Thoracic aorta (tissue), 2 donors: ENCODE results near the gene FUZ. TPM values are rescaled to one million over a fixed set of nuclear protein-coding genes. Genes with fewer than 3 reads are reported as not detected.

Experiments
- ATAC-seq: fragments of 150-250 bp; one replicate; pipeline ENCODE4 v1.8.0; 2017; ENCODE audit warnings: low read depth; ENCODE audit not compliant: insufficient number of reproducible peaks, low FRiP score
- DNase-seq: peaks from one replicate; pipeline ENCODE4 v3.0.0-alpha.2; 2020; ENCODE audit warnings: low spot score
- H3K27ac ChIP-seq, 2 donors: fragments of 200-600 bp; sonication (generic); 1 replicate in 1 of 2; 2 replicates in 1 of 2; pipeline ENCODE4 v1.5.1; 2016; ENCODE audit warnings: mild to moderate bottlenecking in 2 of 2, moderate library complexity in 2 of 2
- H3K27me3 ChIP-seq: fragments of 200-600 bp; sonication (generic); replicated peaks from 2 replicates; pipeline ENCODE4 v1.6.0; 2016; ENCODE audit warnings: mild to moderate bottlenecking; ENCODE audit not compliant: insufficient read depth
- H3K36me3 ChIP-seq: fragments of 200-600 bp; sonication (generic); one replicate; pipeline ENCODE4 v1.5.1; 2016
- H3K4me1 ChIP-seq, 2 donors: fragments of 200-600 bp; sonication (generic); 1 replicate in 1 of 2; 2 replicates in 1 of 2; pipeline versions ENCODE4 v1.5.1 to v1.6.0; 2016; ENCODE audit warnings: low read depth in 2 of 2, mild to moderate bottlenecking in 1 of 2; ENCODE audit not compliant: control insufficient read depth in 1 of 2
- H3K4me3 ChIP-seq: fragments of 200-600 bp; sonication (generic); 2 replicates; pipeline ENCODE4 v1.5.1; 2016; ENCODE audit warnings: mild to moderate bottlenecking
- H3K9me3 ChIP-seq: fragments of 200-600 bp; sonication (generic); 2 replicates; pipeline ENCODE4 v1.5.1; 2016
- CTCF ChIP-seq: fragments of 200-600 bp; sonication (generic); IDR thresholded peaks from one replicate; pipeline ENCODE4 v1.5.1; 2019; ENCODE audit warnings: antibody characterized with exemption
- total RNA-seq, 2 donors: library from RNA; depleted of rRNA; stranded (reverse); fragments of >200 nt; gene quantifications; one replicate each; pipeline versions ENCODE4 v1.1.0 to v1.2.3, GENCODE V29; 2016

FUZ gene
- total RNA-seq, 2 donors from 2014 or later, result 23.6 to 27.3 TPM

GRCh38 chr19:49854378-49855263 lies 41.5 kb upstream of the FUZ start:
- peaks cover 10 to 32% of the 10 kb centered on the region in 2 donors for H3K4me1 ChIP-seq
- no peaks in the 10 kb centered on the region for H3K9me3 ChIP-seq
- no peak overlapping the region for H3K27ac ChIP-seq
- TF ChIP-seq CTCF, result no peak
- H3K36me3 ChIP-seq, result peaks cover 39% of the 10 kb centered on the region
- no peaks in the 10 kb centered on the region for H3K27me3 ChIP-seq
- H3K4me3 ChIP-seq, result no peak overlapping the region
- DNase-seq, result no peak
- ATAC-seq, result no peak

- H3K4me1 ChIP-seq, result peaks cover 10 to 32% of the 10 kb centered on the region in 2 donors
- H3K9me3 ChIP-seq, result no peaks in the 10 kb centered on the region
- no peaks in the 10 kb centered on the region for H3K27me3 ChIP-seq
- TF ChIP-seq CTCF, result no peak
- DNase-seq (no peak), ATAC-seq (no peak)
- peaks cover 35% of the 10 kb centered on the region for H3K36me3 ChIP-seq
- no peak overlapping the region for H3K27ac ChIP-seq
- no peak overlapping the region for H3K4me3 ChIP-seq
These were observed 40.8 kb upstream of the FUZ start for GRCh38 chr19:49853852-49854377.

GRCh38 chr19:49852631-49853126 lies 39.6 kb upstream of the FUZ start:
- Histone ChIP-seq H3K9me3 (no peaks in the 10 kb centered on the region), H3K4me3 (peak overlapping the region; percentile 86), H3K27me3 (no peaks in the 10 kb centered on the region), H3K36me3 (peaks cover 24% of the 10 kb centered on the region), H3K27ac (no peak overlapping the region), H3K4me1 (peaks cover 10 to 32% of the 10 kb centered on the region in 2 donors)
- DNase-seq (no peak), ATAC-seq (no peak)
- TF ChIP-seq CTCF, result no peak

GRCh38 chr19:49851456-49852259 lies 38.6 kb upstream of the FUZ start:
- no peak for DNase-seq
- Histone ChIP-seq H3K36me3 (peaks cover 14% of the 10 kb centered on the region), H3K4me3 (peak overlapping the region; percentile 86), H3K4me1 (peaks cover 10 to 32% of the 10 kb centered on the region in 2 donors), H3K27ac (peak overlapping the region; percentile 94 to 97), H3K27me3 (no peaks in the 10 kb centered on the region), H3K9me3 (no peaks in the 10 kb centered on the region)
- no peak for TF ChIP-seq CTCF
- no peak for ATAC-seq
